Activated T-cell treated with anti-CD3 and anti-CD28 coated beads, Interleukin-2, amount 50 U/mL, for 24 hours (primary cell): Measurements from ENCODE around the gene ASAP3.

Experiments used
- DNase-seq: peaks from one replicate; pipeline ENCODE4 v3.0.0-alpha.2; 2020
- H3K27ac Mint-ChIP-seq: 2 replicates; pipeline ENCODE4 v1.8.0; 2020; ENCODE audit warnings: mild to moderate bottlenecking, mixed read lengths
- H3K27me3 Mint-ChIP-seq: 2 replicates; pipeline ENCODE4 v1.8.0; 2020; ENCODE audit warnings: mixed read lengths
- H3K36me3 Mint-ChIP-seq: 2 replicates; pipeline ENCODE4 v1.8.0; 2020; ENCODE audit warnings: low read depth, mixed read lengths
- H3K4me1 Mint-ChIP-seq: 2 replicates; pipeline ENCODE4 v1.8.0; 2020; ENCODE audit warnings: low read depth, mixed read lengths
- H3K4me3 Mint-ChIP-seq: 2 replicates; pipeline ENCODE4 v1.8.0; 2020; ENCODE audit warnings: mild to moderate bottlenecking, moderate library complexity, mixed read lengths
- H3K9me3 Mint-ChIP-seq: 2 replicates; pipeline ENCODE4 v1.8.0; 2020; ENCODE audit warnings: mixed read lengths

ASAP3 gene

DNA sequence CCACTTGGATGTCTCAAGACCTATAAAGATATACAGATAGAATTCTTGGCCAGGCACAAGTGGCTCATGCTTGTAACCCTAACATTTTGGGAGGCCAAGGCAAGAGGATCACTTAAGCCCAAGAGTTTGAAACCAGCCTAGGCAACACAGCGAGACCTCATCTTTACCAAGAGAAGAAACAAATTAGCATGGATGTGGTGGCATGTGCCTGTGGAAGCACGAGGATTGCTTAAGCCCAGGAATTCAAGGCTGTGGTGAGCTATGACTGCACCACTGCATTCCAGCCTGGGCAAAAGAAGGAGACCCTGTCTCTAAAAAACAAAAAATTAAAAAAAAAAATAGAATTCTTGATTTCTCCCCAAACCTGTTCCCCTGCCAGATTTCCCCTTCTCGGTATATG lies 8.3 kb downstream of the ASAP3 start:
- Mint-ChIP-seq H3K9me3 (no peaks in the 10 kb centered on the region), H3K27ac (no peak overlapping the region), H3K4me1 (no peaks in the 10 kb centered on the region), H3K36me3 (no peaks in the 10 kb centered on the region), H3K4me3 (no peak overlapping the region), H3K27me3 (peaks cover 9% of the 10 kb centered on the region)
- DNase-seq: no peak

DNA sequence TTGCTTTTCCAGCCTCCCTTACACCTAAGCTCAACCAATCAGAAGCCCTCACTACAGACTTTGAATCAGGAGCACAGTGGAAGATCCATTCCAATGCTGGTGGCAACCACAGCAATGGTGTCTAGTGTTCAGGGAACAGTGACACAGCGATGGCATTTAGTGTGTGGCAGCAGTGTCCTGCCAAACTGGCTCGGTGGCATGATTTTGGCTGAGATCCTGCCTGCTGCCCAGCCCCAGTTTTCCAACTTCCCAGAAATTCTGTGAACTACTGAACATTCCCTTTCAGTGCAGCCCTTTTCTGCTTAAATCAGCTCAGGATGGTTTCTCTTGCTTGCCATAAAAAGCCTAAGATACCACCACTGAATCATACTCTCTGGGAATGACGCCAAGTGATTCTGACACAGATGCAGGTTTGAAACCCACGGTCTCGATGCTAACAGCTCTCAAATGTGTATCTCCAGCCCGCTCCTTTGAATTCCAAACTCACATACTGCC lies 8.8 kb downstream of the ASAP3 start:
- Mint-ChIP-seq H3K9me3 (no peaks in the 10 kb centered on the region), H3K27ac (no peak overlapping the region), H3K36me3 (no peaks in the 10 kb centered on the region), H3K4me1 (no peaks in the 10 kb centered on the region), H3K4me3 (no peak overlapping the region), H3K27me3 (peaks cover 9% of the 10 kb centered on the region)
- no peak for DNase-seq

DNA sequence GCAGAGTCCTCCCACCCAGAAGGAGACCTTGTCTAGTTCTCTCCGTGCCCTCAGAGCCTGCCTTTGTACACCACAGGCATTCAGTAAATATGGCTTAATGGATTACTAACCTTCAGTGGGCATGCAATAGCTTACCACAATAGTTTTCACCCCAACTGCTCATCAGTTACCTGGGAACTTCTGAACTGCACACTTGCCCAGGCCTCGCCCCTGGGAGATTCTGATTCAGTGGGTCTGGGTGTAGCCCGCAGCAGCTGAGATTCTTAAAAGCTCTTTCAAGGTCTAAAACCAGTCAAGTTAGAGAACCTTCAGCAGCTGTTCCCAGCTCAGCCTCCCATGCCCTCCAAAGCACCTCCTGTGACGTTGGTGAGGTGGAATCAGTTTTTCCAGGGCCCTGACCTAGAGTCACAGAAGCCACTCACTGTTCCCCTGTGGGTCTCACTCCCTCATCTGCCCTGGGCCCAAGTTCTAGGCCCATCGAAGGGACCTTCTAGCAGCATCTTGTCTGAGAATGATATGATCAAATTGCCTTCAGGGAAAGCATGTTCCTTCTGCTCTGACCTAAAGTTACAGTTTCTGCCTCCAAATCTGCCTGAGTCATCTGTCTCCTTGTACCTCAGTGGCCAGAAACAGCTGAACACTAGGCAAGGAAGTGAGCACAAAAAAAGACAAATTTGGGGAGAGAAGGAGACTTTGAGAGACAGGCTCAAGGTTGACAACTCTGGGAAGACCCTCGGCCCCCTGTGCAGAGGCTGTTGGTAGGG lies 10.8 kb downstream of the ASAP3 start:
- no peak for DNase-seq
- no peak overlapping the region for H3K4me3 Mint-ChIP-seq

DNA sequence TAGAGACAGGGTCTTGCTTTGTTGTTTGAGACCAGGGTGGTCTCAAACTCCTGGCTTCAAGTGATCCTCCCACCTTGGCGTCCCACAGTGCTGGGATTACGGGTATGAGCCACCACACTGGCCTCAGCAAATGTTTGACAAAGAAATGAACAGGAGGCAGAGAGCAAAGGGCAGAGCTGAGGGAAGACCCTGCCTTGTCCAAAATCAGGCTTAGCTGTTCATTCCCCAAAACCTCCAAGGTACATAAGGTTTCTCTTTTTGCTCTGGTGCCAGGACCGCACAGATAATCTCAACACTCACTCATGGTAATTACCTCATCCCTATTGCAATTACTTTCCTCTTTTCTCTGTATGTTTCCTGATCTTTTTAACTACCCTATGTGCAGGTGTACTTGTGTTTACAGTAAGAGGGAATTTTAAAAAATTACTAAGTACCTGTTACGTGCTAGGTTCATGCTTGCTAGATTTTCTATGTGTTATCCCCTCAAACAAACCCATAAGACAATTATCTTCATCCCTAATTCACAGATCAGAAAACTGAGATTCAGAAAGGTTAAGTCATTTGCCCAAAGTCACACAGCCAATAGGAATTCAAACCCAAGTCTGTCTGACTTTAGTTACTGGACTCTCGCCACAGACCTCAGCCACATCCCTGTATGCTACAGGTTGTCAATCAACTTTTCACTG lies 11.5 kb downstream of the ASAP3 start:
- peaks cover 8% of the 10 kb centered on the region for H3K27me3 Mint-ChIP-seq

More for the DNA sequence above, 10.8 kb downstream of the ASAP3 start:
- no peaks in the 10 kb centered on the region for H3K9me3 Mint-ChIP-seq
- H3K36me3 Mint-ChIP-seq: no peaks in the 10 kb centered on the region
- no peak overlapping the region for H3K27ac Mint-ChIP-seq
- H3K27me3 Mint-ChIP-seq: peaks cover 9% of the 10 kb centered on the region
- no peaks in the 10 kb centered on the region for H3K4me1 Mint-ChIP-seq

DNA sequence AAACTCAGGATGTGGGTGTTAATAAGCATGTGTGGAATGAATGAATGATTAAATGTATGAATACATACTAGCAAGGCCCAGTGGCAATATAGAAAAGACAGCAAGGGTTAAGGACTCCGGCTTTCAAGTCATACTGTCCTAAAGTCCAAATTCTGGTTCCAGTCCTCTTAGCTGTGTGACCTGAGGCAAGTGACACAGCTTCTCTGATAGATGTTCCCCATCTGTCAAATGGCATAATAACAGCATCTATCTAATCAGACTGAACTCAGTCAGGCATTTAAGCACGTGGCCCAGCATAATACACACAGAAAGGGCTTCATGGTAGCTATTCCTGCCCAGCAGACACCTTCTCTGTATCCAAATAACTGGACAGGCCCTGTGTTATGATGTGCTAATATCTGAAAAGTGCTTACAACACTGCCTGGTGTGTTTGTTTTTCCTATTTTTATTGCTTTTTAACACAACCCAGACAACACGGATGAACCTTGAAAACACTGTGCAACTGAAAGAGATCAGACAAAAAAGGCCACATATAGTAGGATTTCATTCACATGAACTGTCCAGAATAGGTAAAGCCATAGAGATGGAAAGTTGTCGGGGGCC lies 12.4 kb downstream of the ASAP3 start:
- H3K27me3 Mint-ChIP-seq: peaks cover 4% of the 10 kb centered on the region
- DNase-seq: no peak
- no peaks in the 10 kb centered on the region for H3K36me3 Mint-ChIP-seq
- no peaks in the 10 kb centered on the region for H3K4me1 Mint-ChIP-seq
- no peaks in the 10 kb centered on the region for H3K9me3 Mint-ChIP-seq
- H3K27ac Mint-ChIP-seq: no peak overlapping the region
- H3K4me3 Mint-ChIP-seq: no peak overlapping the region

More for the DNA sequence above, 11.5 kb downstream of the ASAP3 start:
- DNase-seq: no peak
- no peaks in the 10 kb centered on the region for H3K4me1 Mint-ChIP-seq
- no peak overlapping the region for H3K27ac Mint-ChIP-seq
- no peak overlapping the region for H3K4me3 Mint-ChIP-seq
- no peaks in the 10 kb centered on the region for H3K9me3 Mint-ChIP-seq
- H3K36me3 Mint-ChIP-seq: no peaks in the 10 kb centered on the region

DNA sequence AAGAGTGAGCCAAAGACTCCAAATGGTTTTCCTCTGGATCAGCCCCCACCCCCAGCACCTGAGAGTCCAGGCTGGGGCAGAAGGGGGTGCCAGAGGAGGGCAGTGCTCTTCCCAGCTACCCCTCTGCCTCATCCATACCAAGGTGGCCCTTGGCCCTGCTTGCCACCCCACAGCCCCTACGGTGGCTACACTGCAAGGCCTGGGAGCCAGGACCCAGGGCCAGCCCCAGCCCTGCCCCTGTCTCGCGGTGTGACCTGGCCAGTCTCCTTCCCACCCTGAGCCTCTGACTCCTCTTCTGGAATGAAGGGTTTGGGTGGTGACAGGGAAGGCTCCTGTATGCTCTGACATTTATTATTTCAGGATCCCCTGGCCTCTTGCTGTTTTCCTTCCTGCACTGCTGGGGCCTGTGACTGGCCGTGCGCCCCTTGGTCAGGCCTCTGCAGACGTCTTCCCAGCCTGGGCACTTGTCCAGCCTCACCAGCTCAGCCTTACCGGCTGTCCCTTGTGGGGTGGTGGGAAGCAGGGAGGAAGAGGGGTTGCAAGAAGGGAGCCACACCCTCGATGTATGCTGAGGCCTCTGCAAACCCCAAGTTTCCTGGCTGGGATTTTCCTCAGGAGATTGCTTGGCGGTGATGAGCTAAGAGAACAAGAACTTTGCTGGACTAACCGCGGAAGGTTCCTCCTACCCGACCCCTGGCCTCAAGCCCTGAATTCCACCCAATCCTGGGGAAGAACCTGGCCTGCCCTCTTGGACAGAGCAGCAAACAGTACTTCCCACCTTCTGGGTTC lies 13.5 kb downstream of the ASAP3 start:
- Mint-ChIP-seq H3K9me3 (no peaks in the 10 kb centered on the region), H3K36me3 (no peaks in the 10 kb centered on the region), H3K4me3 (no peak overlapping the region), H3K27me3 (no peaks in the 10 kb centered on the region), H3K4me1 (no peaks in the 10 kb centered on the region), H3K27ac (no peak overlapping the region)
- DNase-seq: no peak

DNA sequence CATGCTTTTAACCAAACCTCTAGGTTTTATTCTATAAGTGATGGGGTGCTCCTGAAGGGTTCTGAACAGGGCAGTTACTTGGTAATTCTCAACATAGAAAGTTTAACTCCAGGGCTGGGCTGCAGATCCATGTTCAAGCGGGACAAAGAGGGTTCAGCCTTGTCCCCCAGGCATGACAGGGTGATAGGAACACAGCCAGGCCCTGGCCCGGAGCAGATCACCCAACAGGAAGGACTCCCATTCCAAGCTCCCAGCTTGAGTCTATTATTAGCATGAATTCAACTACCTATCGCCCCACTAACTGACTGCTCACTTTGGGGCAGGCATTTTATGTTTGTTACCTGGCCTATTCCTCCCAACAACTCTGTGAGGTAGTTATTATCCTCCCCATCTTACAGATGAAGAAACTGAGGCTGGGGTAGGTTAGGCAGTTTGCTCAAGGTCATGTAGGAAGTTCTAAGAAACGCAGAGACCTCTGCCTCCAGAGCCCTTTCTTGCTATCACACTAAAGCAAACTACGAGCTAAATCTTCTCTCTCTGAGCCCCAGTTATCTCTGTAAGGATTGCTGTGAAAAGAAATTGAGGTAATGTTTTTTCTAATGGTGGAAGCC lies 14.5 kb downstream of the ASAP3 start:
- Mint-ChIP-seq H3K9me3 (no peaks in the 10 kb centered on the region), H3K36me3 (no peaks in the 10 kb centered on the region), H3K27ac (no peak overlapping the region), H3K4me3 (no peak overlapping the region), H3K27me3 (no peaks in the 10 kb centered on the region), H3K4me1 (no peaks in the 10 kb centered on the region)
- DNase-seq: no peak

DNA sequence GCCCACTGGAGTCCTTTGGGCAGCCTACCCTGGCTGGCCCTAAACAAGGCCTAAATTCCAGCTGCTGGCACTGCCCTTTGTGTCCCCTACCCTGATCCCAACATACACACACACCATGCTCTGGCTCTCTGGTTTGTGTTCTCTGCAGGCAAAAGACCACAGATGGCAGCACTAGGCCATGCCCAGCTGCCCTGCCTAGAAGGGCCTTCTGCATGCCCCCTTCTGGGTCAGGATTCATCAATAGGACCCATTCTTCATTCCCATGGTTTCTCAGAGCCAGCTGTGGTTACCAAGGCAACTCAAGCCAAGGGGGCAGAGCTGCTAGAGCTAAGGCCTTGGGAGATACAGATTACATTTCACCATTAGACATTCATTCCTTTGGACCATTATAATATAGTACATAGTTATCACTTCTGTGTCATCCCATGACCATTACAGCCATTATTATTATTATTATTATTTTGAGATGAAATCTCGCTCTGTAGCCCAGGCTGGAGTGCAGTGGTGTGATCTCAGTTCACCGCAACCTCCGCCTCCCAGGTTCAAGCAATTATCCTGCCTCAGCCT lies 17.5 kb downstream of the ASAP3 start:
- Mint-ChIP-seq H3K4me3 (no peak overlapping the region), H3K36me3 (no peaks in the 10 kb centered on the region), H3K27me3 (no peaks in the 10 kb centered on the region), H3K27ac (no peak overlapping the region), H3K9me3 (no peaks in the 10 kb centered on the region), H3K4me1 (no peaks in the 10 kb centered on the region)
- DNase-seq: no peak

DNA sequence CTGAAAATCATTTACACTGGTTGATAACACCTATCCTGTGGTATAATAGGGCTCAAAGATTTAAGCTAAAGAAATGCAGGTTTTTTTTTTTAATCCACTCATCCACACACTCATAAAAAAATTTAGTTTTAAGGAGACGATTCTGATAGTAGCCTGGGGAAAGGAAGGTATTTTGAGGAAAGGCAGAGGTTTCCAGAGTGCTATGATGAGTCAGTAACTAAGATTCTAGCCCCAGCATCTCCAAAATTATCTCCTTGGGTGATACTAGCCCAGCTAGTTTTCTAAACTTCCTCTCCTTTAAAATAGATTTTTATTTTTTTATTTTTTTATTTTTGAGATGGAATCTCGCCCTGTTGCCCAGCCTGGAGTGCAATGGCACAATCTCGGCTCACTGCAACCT lies 20.7 kb downstream of the ASAP3 start:
- H3K9me3 Mint-ChIP-seq: no peaks in the 10 kb centered on the region
- no peak overlapping the region for H3K27ac Mint-ChIP-seq
- no peak overlapping the region for H3K4me3 Mint-ChIP-seq
- no peaks in the 10 kb centered on the region for H3K4me1 Mint-ChIP-seq
- H3K27me3 Mint-ChIP-seq: no peaks in the 10 kb centered on the region
- no peak for DNase-seq
- H3K36me3 Mint-ChIP-seq: no peaks in the 10 kb centered on the region

DNA sequence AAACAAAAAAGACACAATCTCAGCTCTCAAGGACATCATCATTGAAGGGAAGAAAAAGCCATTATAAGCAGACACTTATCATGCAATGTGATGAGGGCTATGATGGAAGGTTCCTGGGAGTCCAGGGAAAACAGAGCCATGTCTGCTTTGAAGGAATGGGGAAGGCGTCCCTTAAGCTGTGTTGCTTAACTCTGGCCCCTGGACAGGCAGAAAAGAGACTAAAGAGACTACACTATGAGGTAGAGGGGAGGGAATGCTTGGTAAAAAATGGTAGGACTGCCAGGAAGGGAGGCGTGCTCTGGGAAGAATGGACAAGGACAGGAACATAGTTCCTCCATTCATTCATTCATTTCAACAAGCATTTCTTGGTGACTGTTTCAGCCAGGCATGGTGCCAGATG lies 21.2 kb downstream of the ASAP3 start:
- H3K4me3 Mint-ChIP-seq: no peak overlapping the region
- no peaks in the 10 kb centered on the region for H3K27me3 Mint-ChIP-seq
- no peak overlapping the region for H3K27ac Mint-ChIP-seq

DNA sequence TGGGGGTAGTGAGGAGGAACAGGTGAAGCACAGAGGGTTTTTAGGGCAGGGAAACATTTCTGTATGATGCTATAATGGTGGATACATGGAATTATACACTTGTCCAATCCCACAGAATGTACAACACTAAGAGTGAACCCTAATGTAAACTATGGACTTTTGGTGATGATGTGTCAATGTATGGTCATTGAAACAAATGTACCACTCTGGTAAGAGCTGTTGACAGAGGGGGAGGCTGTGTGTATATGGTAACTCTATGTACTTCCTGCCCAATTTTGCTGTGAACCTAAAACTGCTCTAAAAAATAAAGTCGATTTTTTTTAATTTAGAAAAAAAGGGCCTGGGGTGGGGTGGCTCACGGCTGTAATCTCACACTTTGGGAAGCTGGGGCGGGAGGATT lies 22.9 kb downstream of the ASAP3 start:
- Mint-ChIP-seq H3K4me3 (no peak overlapping the region), H3K9me3 (no peaks in the 10 kb centered on the region), H3K27me3 (no peaks in the 10 kb centered on the region), H3K4me1 (peaks cover 5% of the 10 kb centered on the region), H3K36me3 (no peaks in the 10 kb centered on the region), H3K27ac (no peak overlapping the region)
- DNase-seq: no peak

More for the DNA sequence above, 21.2 kb downstream of the ASAP3 start:
- H3K9me3 Mint-ChIP-seq: no peaks in the 10 kb centered on the region
- no peaks in the 10 kb centered on the region for H3K36me3 Mint-ChIP-seq
- DNase-seq: no peak
- no peaks in the 10 kb centered on the region for H3K4me1 Mint-ChIP-seq

DNA sequence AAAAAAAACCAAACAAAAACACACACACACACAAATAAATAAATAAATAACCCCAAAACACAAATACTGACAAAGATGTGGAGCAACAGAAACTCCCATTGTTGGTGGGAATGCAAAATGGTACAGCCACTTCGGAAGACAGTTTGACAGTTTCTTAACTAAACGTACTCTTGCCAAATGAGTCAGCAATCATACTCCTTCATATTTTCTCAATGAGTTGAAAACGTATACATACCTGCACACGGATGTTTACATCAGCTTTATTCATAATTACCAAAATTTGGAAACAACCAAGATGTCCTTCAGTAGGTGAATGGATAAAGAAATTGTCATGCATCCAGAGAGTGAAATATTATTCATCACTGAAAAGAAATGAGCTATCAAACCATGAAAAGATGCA lies 23.5 kb downstream of the ASAP3 start:
- Mint-ChIP-seq H3K36me3 (no peaks in the 10 kb centered on the region), H3K4me3 (no peak overlapping the region), H3K9me3 (no peaks in the 10 kb centered on the region), H3K27ac (no peak overlapping the region), H3K4me1 (peaks cover 5% of the 10 kb centered on the region), H3K27me3 (peaks cover 2% of the 10 kb centered on the region)
- DNase-seq: no peak

DNA sequence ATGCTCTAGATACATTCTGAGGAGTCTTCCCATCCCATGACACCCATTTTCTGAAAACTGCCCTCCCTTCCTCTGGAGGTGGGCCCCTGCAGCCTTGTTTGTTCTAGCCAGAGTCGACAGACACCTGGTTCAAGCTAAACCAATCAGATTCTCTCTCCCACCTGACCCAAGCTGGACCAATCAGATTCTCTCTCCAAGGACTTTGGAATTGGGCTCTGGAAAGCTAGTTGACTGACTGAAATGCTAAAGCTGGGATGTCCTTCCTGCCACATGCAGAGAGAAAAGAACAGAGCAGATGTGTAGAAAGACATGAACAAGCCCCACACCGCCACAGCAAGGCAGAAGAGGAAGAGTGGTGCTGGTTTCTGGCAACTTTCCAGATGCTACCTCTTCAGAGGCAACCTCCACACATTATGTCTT lies 24.6 kb downstream of the ASAP3 start:
- Mint-ChIP-seq H3K4me1 (peaks cover 5% of the 10 kb centered on the region), H3K4me3 (no peak overlapping the region), H3K27me3 (peaks cover 6% of the 10 kb centered on the region), H3K36me3 (no peaks in the 10 kb centered on the region), H3K27ac (no peak overlapping the region), H3K9me3 (no peaks in the 10 kb centered on the region)
- DNase-seq: no peak

DNA sequence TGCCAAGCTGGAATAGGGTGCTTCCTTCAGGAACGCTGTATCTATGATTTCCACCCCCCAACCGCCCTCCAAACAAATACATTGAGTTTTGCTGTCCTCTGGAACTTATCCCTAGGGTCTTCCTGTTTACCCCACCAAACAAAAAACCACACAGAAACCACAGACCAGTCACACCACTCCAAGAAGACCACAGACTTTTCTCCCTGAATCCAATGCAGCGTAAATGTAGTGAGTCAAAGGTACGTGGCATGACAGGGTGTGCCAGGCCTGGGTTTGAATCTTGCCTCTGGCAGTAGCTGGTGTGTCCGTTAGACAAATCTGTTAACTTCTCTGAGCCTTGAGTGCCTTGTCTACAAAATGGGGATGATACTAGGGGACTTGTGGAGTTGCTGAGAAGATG lies 27.8 kb downstream of the ASAP3 start:
- Mint-ChIP-seq H3K27me3 (peaks cover 6% of the 10 kb centered on the region), H3K4me1 (peaks cover 18% of the 10 kb centered on the region), H3K9me3 (no peaks in the 10 kb centered on the region), H3K4me3 (no peak overlapping the region), H3K36me3 (no peaks in the 10 kb centered on the region), H3K27ac (no peak overlapping the region)
- no peak for DNase-seq
